ENCODE data around the gene PRKAG2. TPM values are rescaled to one million over a fixed set of nuclear protein-coding genes. Genes with fewer than 3 reads are reported as not detected.

The PRKAG2 gene
- total RNA-seq, 1 donor from 2014 or later: 35.4 TPM

DNA sequence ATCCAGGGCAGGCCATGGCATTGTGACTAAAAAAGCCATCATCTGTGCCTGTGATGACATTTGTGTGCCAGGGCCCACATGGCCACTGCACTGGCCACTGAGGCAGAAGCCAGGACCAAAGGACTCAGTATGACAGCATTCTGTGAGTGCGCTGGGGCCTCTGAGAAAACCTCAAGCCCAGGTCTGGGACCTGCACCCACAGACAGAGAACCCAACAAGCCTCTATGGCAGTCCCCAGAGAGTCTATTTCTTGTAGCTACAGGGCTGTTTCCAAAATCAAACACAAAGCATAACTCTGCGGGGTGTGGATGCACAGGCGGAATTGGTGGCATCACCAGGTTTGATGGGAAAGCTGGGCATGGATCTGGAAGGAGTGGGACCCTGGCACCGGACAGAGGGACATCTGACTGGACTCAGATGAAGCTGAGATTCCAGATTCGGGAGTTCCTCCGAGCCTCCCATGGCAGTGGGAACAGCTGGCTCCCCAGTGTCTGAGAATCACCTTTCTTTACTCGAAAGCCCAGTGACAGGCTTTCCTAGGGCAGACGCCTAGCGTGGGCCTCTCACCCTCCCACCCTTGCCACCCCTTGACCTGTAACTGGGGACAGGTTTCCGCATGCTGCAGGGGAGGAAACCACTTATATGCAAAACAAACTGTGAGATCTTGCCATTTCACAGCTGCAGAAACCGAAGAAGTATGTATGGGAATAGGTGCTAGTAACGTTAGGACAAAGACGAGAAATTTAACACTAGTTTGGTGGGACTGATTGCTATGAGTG lies 286.7 kb downstream of the PRKAG2 start:
- H3K4me1 ChIP-seq: no peaks in the 10 kb centered on the region
- H3K27ac ChIP-seq: no peak overlapping the region
- intact Hi-C loops (cut with DNase I): no loop called here
- no peaks in the 10 kb centered on the region for H3K9me3 ChIP-seq
- ATAC-seq (peak in 1 of 2 donors; percentile 20), DNase-seq (no peak)
- TF ChIP-seq, protein P1, sequence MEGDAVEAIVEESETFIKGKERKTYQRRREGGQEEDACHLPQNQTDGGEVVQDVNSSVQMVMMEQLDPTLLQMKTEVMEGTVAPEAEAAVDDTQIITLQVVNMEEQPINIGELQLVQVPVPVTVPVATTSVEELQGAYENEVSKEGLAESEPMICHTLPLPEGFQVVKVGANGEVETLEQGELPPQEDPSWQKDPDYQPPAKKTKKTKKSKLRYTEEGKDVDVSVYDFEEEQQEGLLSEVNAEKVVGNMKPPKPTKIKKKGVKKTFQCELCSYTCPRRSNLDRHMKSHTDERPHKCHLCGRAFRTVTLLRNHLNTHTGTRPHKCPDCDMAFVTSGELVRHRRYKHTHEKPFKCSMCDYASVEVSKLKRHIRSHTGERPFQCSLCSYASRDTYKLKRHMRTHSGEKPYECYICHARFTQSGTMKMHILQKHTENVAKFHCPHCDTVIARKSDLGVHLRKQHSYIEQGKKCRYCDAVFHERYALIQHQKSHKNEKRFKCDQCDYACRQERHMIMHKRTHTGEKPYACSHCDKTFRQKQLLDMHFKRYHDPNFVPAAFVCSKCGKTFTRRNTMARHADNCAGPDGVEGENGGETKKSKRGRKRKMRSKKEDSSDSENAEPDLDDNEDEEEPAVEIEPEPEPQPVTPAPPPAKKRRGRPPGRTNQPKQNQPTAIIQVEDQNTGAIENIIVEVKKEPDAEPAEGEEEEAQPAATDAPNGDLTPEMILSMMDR (IDR thresholded peaks at IDR 0.05): no peak
- peaks cover 15% of the 10 kb centered on the region for H3K36me3 ChIP-seq
- no peaks in the 10 kb centered on the region for H3K27me3 ChIP-seq (ENCODE audit: low read depth)
- no peak overlapping the region for H3K4me3 ChIP-seq

DNA sequence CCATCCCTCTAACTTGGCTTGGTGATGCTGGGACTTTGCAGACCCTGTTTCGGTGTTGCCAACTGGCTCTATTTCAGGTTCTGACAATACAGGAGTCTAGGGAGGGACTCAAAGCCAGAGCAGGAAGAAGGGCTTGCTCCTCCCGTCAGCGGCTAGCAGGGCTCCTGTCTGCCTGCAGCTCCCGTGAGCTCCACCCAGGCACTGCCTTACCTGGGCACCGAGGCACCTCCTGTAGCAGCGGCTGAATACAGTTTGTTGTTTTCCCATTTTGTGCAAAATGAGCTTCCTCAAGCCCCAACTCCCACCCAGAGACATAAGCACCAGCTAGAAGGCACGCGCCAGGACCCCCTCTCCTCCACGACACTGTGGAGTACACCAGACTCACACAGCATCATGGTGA lies 287.9 kb downstream of the PRKAG2 start:
- no peaks in the 10 kb centered on the region for H3K27me3 ChIP-seq (ENCODE audit: low read depth)
- TF ChIP-seq, protein P1 (IDR thresholded peaks at IDR 0.05): no peak
- no peak for DNase-seq
- intact Hi-C loops (cut with DNase I): no loop called here
- peaks cover 6% of the 10 kb centered on the region for H3K36me3 ChIP-seq
- no peak for ATAC-seq
- no peaks in the 10 kb centered on the region for H3K4me1 ChIP-seq
- no peak overlapping the region for H3K27ac ChIP-seq
- H3K9me3 ChIP-seq: no peaks in the 10 kb centered on the region
- no peak overlapping the region for H3K4me3 ChIP-seq

DNA sequence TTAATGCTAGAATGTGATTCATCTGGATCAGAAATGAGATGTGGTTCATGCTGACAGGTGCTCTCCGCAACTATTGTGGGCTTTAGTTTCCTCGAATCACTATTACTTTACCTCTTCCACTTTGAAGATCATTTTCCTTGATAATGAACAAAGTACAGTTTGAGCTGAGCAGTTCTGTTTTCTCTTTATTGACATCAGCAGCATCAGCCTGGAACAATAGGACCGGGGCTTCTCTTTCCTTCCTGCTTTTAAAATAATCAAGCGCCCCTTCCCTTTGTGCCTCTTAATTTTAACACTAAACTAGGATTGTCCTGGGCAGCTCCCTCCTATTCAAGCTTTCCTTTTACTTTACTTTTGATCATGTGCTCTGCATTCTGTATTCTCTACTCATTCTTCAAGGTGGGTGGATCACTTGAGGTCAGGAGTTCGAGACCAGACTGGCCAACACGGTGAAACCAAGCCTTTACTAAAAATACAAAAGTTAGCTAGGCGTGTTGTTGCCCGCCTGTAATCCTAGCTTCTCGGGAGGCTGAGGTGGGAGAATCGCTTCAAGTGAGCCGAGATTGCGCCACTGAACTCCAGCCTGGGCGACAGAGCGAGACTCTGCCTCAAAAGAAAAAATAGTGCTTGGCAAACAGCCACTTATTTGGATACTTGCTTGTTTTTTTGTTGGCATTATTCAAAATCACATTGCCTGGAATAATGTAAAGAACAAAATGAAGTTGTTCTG lies 290.2 kb downstream of the PRKAG2 start:
- Histone ChIP-seq H3K9me3 (no peaks in the 10 kb centered on the region), H3K27ac (no peak overlapping the region), H3K27me3 (ENCODE audit: low read depth) (no peaks in the 10 kb centered on the region), H3K4me3 (no peak overlapping the region), H3K36me3 (peaks cover 2% of the 10 kb centered on the region), H3K4me1 (no peaks in the 10 kb centered on the region)
- intact Hi-C loops (cut with DNase I): no loop called here
- DNase-seq (no peak), ATAC-seq (no peak)
- TF ChIP-seq, protein P1 (IDR thresholded peaks at IDR 0.05): no peak

- DNase-seq (no peak), ATAC-seq (peak in 1 of 2 donors; percentile 31)
- intact Hi-C loops (cut with DNase I): no loop called here
- H3K4me3 ChIP-seq: no peak overlapping the region
- H3K27ac ChIP-seq: no peak overlapping the region
- TF ChIP-seq, protein P1 (IDR thresholded peaks at IDR 0.05): no peak
- peaks cover 2% of the 10 kb centered on the region for H3K36me3 ChIP-seq
- H3K9me3 ChIP-seq: no peaks in the 10 kb centered on the region
- no peaks in the 10 kb centered on the region for H3K4me1 ChIP-seq
- no peaks in the 10 kb centered on the region for H3K27me3 ChIP-seq (ENCODE audit: low read depth)
Observed at GRCh38 chr7:151585744-151586393, 291.0 kb downstream of the PRKAG2 start.

GRCh38 chr7:151581741-151582140 lies 295.2 kb downstream of the PRKAG2 start:
- TF ChIP-seq, protein P1 (IDR thresholded peaks at IDR 0.05): no peak
- Histone ChIP-seq H3K4me3 (no peak overlapping the region), H3K9me3 (peaks cover 9% of the 10 kb centered on the region), H3K27me3 (ENCODE audit: low read depth) (no peaks in the 10 kb centered on the region), H3K36me3 (peaks cover 2% of the 10 kb centered on the region), H3K4me1 (no peaks in the 10 kb centered on the region), H3K27ac (no peak overlapping the region)
- ATAC-seq (no peak), DNase-seq (no peak)
- intact Hi-C loops (cut with DNase I): no loop called here

All from lower lobe of right lung (tissue), 2 donors.